Activated CD4-positive, alpha-beta T cell treated with anti-CD3 and anti-CD28 coated beads, Interleukin-2, amount 50 U/mL, for 4 hours (primary cell): ENCODE measurements around the gene BMF.
"Not testable (repeated sequence)": the region's sequence is repeated elsewhere in the genome, so short reads cannot be mapped to it uniquely, and the experiment has no call there.

ENCODE experiments used
- DNase-seq, 2 experiments: peaks; one replicate each; pipeline ENCODE4 v3.0.0-alpha.2; 2020

BMF gene

DNA sequence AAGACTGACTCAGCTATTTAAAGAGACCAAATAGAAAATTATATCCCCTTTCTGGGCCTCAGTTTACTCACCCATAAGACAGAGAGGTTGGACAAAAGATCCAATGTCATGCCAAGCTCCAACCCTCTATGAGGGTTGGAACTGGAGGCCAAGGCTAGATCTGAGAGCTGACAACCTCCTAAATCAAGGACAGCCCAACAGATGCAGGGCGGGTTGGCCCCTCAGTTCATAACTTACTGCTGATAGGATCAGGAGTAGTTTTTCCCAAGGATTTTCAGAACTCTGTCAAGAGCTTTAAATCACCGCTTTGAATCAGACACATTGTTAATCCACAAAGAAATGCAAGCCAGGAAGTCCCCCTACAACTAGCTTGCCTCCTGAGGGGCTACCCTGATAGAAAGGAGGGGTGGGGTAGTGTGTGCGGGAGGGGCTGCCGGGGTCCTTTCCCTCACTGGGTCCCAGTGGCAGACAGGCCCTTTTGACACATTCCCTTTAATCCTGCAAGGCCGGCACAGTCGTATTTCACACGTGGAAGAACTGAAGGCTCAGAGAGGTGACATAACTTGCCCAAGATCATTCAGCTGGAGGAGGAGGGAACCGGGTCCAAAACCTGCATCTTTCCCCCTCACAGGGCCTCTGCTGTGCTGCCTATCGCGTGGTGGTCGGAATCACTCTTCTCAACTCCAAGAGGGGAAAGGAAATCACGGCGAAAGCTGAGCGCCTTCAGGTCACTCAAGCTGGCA, 21.4 kb downstream of the BMF start:
- no peak for DNase-seq

DNA sequence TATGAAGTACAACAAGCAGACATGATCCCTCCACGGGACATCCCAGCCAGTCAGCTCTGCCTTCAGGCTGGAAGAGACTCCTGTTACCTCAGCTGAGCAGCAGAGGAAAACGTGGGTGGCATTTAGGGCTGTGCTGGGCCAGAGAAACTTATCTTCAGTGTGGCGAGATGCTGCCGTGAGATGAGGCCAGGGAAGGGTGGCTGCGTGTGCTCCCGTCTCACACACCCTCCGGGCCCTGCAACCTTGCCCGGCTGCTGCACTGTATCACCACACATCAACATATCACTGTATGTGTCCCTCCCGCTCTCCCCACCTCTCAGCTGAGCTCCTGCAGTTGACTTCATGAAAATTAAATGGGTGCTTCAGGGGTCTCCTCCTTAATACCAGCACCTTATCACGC, 23.4 kb downstream of the BMF start:
- no peak for DNase-seq

- DNase-seq = no peak
These were observed 24.0 kb downstream of the BMF start for GRCh38 chr15:40084650-40085049.

DNA sequence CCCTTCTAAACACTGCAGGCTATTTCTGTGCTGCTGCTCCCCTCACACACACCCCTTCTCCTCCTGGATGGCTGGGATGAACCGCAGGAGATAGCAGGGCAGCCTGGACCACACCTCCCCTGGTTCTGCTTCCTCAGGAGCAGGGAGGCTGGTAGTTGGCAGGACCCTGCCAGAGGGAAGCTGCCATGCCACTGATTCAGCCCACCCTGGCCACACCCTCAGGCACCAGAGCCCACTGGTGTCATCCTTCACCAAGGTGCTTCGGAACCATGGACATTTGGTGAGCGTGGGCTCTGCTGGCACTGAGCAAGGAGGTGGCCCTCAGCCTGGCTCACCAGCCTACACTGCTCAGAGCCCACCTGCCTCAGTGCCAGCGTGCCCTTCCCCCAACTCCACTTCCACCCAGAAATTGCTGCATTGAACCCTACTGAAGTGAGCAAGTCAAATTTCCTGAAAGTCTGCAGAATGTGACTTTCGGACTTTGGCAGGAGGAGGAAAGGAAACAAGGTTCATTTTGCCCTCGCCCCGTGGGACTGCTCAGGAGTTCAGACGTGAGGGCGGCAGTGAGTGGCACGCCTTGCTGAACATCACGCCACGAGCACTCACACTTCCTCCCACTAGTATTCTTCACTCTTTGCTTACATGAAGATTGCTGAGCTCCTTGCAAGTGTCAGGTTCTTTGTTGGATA, 26.3 kb downstream of the BMF start:
- DNase-seq = no peak

DNA sequence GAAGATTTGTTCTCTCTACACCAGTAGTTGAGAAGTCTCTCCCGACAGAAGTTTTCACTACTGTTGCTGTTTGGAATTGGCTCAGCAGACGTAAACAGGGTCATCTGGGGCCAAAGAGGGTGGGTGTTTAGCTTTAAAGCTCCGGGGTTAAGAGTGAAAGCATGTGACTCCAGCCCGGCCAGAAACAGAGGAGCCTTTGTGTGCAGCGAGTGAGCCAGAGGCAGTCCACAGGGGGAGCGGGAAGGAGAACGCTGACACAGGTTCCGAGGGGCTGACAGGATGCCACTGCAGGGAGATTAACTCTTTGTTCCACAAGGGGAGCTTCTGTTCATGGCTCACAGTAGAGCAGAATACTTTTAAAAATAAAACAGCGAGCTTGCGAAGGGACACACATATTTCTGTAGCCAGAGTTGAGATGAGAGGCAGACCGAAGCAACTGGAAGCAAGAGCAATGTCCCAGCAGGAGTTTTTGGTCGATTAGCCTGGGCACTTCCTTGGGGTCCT, 26.9 kb downstream of the BMF start:
- DNase-seq = no peak

DNA sequence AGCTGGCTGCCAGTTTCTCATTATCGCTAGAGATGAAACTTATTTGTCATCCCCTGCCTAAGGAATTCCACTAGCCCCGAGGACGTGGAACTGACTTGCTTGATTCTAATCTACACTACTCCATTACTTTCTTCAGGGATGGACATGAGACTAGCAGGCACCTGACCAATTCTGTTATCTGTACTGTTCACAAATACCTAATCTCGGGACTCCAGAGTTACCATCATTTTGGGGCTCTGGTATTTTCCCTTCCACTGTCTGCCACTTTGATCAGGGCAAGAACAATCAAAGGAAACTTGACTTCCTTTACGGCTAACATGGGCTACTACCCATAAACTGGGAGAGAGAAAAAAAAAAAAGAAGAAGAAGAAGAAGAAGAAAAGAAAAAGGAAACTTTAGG, 27.8 kb downstream of the BMF start:
- DNase-seq = no peak

DNA sequence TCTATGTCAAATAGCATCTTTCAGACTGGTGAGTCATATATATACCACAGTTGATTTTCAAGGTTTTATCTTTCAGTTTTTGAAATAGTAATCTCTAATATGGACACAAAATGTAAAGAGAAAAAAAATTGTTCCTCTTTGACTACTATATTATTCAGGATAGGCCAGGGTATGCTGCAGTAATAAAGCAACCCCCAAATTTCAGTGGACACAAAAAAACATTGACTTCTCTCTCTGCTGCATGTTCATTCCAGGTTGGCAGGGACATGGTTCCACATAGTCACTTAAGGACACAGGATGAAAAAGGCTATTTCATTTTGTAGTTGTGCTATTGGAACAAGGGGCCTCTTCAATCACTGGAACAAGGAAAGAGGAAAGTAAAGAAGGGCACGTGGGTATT, 28.6 kb downstream of the BMF start:
- no peak for DNase-seq

DNA sequence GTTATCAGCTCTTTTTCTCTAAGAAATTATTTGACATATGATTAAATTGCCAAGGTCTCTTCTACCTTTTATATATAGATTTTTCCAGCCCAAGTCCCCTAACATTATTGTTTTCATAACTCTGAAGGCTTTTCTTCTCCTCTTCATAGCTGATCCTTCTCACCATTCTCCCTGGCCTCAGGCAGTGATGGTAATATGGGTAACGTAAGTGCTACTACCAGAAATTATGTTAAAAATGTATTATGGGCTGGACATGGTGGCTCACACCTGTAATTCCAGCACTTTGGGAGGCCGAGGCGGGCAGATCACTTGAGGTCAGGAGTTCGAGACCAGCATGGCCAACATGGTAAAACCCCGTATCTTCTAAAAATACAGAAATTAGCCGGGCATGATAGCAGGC, 29.2 kb downstream of the BMF start:
- DNase-seq = no peak

DNA sequence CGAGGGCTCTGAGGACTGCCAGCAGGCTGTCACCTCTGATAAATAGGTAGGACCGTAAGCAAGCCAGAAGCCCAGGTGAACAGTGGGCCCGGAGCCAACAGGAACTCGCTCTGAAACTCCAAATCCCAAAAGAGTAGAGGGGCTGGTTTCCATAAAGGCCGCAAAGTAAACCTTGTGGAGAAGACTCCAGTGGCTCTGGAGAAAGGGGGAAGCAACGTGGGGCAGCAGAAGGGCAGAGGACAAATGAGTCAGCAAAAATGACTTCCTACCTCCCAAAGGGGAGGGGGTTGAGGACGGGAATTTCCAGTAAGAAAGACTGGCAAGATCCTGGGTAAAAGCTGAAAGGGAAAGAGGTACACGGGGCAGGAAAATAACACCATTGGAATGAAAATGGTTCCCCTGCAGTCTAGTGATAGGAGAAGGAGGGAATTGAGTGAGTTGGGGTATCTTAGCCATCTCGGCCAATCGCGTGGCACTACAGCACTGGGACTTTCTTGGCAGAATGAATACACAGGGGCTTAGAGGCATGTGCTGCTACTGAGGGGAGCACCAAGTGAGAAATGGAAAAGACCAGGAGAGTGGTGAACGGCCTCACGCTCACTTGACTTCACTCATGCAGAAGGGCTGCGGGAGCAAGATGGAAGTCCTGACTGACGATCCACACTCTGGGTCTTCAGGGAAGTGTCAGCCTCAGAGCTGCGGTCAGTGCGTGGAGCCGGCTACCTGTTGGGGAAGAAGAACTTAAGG, 33.2 kb downstream of the BMF start:
- DNase-seq = no peak

- not testable (repeated sequence) for DNase-seq
These were observed 34.0 kb downstream of the BMF start for GRCh38 chr15:40074656-40075055.

- not testable (repeated sequence) for DNase-seq
These were observed 34.8 kb downstream of the BMF start for GRCh38 chr15:40073716-40074490.

DNA sequence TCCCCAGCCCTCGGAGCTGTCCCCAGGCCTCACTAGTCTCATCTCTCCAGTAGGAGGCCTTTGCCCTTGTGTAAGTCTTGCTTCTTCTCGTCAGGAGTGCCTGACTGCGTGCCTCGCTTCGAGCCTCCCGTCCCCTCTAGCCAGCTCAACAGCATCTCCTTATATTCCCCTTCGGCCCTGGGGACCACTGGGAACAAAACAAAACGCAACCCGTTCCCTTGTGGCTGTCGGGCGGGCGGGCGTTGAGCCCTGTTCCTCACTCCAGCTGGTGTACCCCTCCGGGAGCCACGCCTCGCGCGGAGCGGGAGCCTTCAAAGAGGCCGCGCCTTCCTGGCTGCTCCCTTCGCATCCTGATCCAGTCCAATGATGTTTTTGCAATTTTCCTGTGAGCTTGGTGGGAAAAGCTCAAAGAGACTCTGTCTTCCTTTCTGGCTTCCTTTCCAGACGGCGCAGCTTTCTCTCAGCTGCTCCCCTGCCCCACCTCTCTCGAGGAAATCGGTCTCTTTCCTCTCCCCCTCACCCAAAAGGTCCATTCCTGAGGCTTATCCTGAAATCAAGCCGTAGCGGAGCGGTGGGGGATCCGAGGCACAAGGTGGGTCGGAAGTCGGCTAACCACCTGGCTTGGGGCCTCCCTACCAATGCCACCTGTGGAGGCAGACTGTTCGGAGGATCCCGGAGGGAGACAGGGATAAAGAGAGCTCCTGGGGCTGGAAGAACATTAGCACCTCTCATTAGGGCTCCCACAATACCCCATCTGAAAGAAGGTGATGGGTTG, 36.3 kb downstream of the BMF start:
- no peak for DNase-seq

DNA sequence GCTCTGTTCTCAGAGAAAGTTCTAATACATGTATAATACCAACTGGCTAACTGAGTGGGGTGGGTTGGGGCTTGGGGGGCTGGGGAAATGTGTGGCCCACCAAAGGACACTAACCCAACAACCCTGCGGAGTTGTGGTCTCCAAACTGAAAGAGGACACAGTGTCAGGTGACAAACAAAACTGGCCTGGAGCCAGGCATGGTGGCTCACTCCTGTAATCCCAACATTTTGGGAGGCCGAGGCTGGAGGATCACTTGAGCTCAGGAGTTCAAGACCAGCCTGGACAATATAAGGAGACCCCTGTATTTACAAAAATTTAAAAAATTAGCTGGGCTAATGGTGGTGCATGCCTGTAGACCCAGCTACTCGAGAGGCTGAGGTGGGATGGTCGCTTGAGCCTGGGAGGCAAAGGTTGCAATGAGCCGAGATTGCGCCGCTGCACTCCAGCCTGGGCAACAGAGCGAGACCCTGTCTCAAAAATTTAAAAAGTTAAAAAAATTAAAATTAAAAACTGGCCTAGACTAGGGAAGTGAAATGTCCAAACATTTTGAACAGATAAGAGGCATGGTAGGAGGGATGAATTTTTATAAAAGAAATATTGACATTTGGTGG, 38.0 kb downstream of the BMF start:
- DNase-seq = no peak

GRCh38 chr15:40070166-40070557, 38.5 kb downstream of the BMF start:
- DNase-seq = no peak

DNA sequence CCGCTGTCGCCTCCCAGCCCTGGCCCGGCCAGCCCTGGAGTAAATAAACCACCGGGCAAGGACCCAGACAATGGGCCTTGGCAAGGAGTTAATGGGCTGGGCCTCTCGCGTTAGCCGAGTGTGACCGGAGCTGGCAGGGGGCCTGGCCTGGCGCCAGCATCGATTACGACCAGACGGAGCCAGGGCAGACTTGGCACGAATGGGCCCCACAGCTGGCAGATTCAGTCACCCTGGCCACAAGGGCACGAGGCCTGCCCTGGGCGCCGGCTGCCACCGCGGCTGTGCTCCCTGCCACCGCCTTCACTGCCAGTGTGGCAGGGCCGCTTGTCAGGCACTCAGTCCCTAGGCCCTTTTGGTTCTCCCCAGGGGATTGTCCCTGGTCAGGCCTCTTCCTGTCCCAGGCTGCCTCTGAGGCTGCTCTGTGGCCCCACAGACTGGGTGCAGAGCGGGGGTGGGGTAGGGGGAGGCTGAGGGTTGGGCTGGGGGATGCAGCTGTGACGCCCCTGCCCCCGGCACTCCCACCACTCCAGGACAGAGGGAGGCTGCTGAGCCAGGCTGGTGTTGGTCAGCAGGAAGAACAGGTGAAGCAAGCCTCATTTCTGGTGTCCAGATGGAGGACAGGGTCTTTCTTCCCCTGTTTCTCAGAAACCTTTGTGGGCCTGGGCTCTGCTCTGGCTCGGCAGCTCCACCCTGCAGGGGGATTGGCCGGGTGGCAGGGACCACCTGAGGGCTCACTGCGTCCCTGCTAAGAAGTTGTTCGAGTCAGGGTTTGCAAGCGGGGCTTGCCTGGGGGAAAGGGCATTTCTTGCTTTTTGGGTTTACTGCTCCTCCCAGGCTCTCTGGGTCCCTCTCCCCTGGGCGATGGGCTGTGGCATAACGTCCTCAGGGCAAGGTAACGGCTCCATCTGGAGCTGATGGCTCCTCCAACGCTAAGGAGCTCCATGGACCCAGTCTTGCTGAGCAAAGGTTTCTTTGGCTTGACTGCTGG, 39.2 kb downstream of the BMF start:
- DNase-seq = no peak

DNA sequence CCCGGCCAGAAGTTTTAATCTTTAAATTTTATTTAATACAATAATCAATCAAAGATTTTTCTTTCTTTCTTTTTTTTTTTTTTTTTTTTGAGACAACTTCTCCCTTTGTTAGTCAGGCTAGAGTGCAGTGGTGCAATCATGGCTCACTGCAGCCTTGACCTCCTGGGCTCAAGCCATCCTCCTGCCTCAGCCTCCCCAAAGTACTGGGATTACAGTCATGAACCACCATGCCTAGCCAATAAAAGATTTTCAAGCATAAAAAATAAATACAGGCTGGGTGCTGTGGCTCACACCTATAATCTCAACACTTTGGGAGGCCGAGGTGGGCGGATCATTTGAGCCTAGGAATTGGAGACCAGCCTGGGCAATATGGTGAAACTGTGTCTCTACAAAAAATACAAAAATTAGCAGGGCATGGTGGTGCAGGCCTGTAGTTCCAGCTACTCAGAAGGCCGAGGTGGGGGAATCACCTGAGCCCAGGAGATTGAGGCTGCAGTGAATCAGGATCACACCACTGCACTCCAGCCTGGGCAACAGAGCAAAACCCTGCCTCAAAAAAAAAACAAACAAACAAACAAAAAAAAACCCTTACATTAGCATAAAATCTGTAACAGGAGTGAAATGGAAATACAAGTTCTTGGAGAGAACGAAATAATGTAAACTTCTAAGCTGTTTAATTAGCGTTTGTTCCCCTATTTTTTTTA, 40.6 kb downstream of the BMF start:
- DNase-seq = no peak

- DNase-seq = no peak
These were observed 42.1 kb downstream of the BMF start for GRCh38 chr15:40066589-40066988.

GRCh38 chr15:40065166-40065565, 43.5 kb downstream of the BMF start:
- no peak for DNase-seq

DNA sequence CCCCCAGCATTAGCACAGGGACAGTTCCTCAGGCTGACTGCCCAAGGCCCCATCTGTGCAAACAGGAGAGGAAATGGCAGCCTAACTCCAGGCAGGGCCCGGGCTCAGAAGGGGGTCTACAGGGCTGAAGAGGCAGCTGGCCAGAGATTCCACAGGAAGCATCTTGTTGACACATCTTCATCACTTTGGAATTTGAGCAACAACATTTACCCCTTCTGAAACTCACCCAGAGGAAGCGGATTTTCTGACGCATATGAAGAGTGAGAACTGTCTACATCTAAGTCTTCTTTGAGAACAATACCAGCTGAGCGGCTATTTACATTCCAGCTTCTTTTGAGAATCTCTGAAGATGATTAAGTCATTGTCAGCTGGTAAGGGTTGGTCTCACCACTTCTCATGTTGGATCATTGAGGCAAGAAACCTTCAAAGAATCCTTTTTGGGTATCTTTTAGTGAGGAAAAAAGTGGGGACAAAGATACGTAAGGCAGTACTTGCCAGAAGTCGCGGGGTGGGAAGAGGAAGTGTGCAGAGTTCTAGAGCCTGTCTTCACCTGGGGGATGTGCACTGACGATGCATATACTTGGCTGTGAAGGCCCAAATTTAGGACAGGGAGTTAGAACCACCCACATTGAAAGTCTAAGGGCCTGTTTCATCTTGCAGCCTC, 44.3 kb downstream of the BMF start:
- no peak for DNase-seq
